Keratinocyte (primary cell): ENCODE data around the gene RBPJL.

Source experiments
- CTCF ChIP-seq, 3 experiments: IDR thresholded peaks in 1 of 3; conservative IDR thresholded peaks in 1 of 3; optimal IDR thresholded peaks in 1 of 3; 2 replicates in 2 of 3; 3 replicates in 1 of 3; pipeline versions ENCODE3 to v1.5.1; 2011; ENCODE audit warnings: low read length in 3 of 3, mild to moderate bottlenecking in 3 of 3, moderate library complexity in 2 of 3, control low read depth in 1 of 3, inconsistent platforms in 1 of 3; ENCODE audit not compliant: insufficient read depth in 2 of 3; ENCODE audit errors: extremely low read depth in 1 of 3
- EZH2 ChIP-seq: IDR thresholded peaks from one replicate; pipeline ENCODE4 v1.6.1; 2012; ENCODE audit warnings: inconsistent platforms, mild to moderate bottlenecking, low read length, moderate library complexity

GRCh38 chr20:45290677-45291355 lies 15.8 kb upstream of the RBPJL start:
- TF ChIP-seq EZH2 (no peak), CTCF (optimal IDR thresholded peaks at IDR 0.05 in 1 of 3, IDR thresholded peaks at IDR 0.05 in 1 of 3, conservative IDR thresholded peaks at IDR 0.05 in 1 of 3; ENCODE audit: extremely low read depth in 1 of 3, insufficient read depth in 2 of 3, low read length in 3 of 3) (peak; percentile 73 to 93 (median 82))
